ENCODE measurements around the gene ICA1L. TPM values are rescaled to one million over a fixed set of nuclear protein-coding genes. Genes with fewer than 3 reads are reported as not detected.

ICA1L gene
- total and polyA plus RNA-seq, 12 donors = 7.2 to 17.5 (median 8.4) TPM

DNA sequence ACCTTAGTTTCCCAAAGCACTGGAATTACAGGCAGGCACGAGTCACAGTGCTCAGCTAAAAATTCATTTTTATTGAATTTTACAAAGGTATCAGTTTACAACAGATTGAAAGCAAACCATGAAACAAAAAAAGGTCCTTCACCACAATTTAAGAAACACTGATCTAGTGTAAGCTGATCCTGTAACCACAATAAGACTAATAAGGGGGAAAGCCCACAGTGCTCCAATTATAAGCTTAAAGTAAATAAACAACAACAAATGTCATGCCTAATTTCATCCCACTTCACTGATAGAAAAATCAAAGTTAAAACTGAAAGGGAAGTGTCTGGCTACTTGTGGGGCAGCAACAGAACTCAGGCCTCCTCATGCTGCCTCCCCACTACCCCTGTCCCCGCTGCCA is 49.2 kb downstream of the ICA1L start:
- Histone ChIP-seq H3K9me3 (replicated peaks in 1 of 3) (no peaks in the 10 kb centered on the region), H3K27ac (no peak overlapping the region), H3K4me1 (replicated peaks in 1 of 2) (peaks cover 0 to 9% of the 10 kb centered on the region in 2 donors), H3K4me3 (no peak overlapping the region), H3K27me3 (no peaks in the 10 kb centered on the region), H3K36me3 (replicated peaks in 1 of 2) (no peaks in the 10 kb centered on the region)
- DNase-seq = no peak
- TF ChIP-seq, protein P1, sequence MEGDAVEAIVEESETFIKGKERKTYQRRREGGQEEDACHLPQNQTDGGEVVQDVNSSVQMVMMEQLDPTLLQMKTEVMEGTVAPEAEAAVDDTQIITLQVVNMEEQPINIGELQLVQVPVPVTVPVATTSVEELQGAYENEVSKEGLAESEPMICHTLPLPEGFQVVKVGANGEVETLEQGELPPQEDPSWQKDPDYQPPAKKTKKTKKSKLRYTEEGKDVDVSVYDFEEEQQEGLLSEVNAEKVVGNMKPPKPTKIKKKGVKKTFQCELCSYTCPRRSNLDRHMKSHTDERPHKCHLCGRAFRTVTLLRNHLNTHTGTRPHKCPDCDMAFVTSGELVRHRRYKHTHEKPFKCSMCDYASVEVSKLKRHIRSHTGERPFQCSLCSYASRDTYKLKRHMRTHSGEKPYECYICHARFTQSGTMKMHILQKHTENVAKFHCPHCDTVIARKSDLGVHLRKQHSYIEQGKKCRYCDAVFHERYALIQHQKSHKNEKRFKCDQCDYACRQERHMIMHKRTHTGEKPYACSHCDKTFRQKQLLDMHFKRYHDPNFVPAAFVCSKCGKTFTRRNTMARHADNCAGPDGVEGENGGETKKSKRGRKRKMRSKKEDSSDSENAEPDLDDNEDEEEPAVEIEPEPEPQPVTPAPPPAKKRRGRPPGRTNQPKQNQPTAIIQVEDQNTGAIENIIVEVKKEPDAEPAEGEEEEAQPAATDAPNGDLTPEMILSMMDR (IDR thresholded peaks at IDR 0.05) = no peak
- 95 to 100% (median 97%) methylated on average over 2 of the region's 2 CpGs for WGBS, 4 donors
- intact Hi-C loops (cut with DNase I) = no loop called here

DNA sequence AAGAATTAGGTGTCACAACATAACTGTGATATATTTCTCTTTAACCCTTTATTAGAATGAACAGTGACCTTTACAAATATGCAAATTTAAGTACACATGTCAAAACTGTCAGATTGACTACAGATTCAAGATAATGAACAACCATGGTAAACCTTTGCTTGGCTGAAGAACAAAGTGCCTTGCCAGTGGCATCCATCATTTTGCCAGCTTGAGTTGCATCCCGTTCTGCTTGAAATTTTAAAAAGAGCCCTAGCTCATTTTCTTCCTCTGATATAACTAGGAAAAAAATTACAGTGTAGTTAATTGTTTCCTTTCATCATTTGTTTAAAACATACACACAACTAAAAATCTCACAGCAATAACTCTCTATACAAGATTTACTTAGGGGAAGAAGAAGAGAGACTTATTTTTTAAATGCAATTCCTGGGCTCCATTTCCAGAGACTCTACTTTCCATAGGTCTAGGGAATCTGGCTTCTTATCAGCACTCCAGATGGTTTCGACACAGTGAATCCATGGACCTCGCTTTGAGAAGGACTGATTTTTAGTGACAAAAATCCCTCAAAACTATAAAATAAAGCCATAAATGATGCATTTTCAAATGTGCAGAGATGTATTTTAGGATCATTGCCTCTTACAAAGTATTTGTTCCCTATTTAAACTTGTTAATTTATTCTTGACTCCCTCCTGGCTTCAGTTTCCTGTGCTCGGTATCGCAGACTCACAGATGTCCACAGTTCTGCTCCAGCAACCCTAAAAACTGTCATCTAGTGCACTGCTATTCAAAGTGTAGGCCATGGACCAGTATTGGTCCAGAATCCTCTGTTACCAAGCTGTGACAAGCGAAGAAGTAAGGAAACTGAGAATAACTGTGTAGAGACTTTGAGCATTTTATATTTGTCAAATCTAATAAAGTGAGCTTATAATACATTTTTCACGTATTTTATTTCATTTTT is 50.1 kb downstream of the ICA1L start:
- H3K27me3 ChIP-seq = no peaks in the 10 kb centered on the region
- no peak overlapping the region for H3K4me3 ChIP-seq
- no peak for DNase-seq
- H3K4me1 ChIP-seq (replicated peaks in 1 of 2) = peaks cover 0 to 13% of the 10 kb centered on the region in 2 donors
- no peaks in the 10 kb centered on the region for H3K9me3 ChIP-seq (replicated peaks in 1 of 3)
- 77 to 84% (median 81%) methylated on average over 7 of the region's 7 CpGs for WGBS, 4 donors
- no peak for TF ChIP-seq POLR2A (IDR thresholded peaks at IDR 0.05)
- TF ChIP-seq, protein P1 (IDR thresholded peaks at IDR 0.05) = no peak
- intact Hi-C loops (cut with DNase I) = no loop called here
- H3K27ac ChIP-seq = no peak overlapping the region
- no peaks in the 10 kb centered on the region for H3K36me3 ChIP-seq (replicated peaks in 1 of 2)

DNA sequence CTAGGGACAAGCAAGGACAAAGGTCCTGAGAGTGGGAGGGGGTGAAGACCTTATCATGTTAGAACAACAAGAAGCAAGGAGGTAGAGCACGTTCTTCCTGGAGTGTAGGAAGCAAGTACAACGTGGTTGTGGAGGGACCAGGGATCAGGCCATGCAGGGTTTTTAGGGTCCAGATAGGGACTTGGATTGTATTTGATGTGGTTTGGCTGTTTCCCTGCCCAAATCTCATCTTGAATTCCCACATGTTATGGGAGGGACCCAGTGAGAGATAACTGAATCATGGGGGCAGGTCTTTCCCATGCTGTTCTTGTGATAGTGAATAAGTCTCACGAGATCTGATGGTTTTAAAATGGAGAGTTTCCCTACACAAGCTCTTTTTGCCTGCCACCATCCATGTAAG is 53.2 kb downstream of the ICA1L start:
- Histone ChIP-seq H3K27me3 (no peaks in the 10 kb centered on the region), H3K27ac (no peak overlapping the region), H3K4me3 (no peak overlapping the region), H3K36me3 (replicated peaks in 1 of 2) (no peaks in the 10 kb centered on the region), H3K9me3 (replicated peaks in 1 of 3) (no peaks in the 10 kb centered on the region), H3K4me1 (replicated peaks in 1 of 2) (peaks cover 5 to 27% of the 10 kb centered on the region in 2 donors)
- WGBS, 4 donors = 74 to 85% (median 83%) methylated on average over 3 of the region's 3 CpGs
- no peak for TF ChIP-seq POLR2A (IDR thresholded peaks at IDR 0.05)
- TF ChIP-seq, protein P1 (IDR thresholded peaks at IDR 0.05) = no peak
- intact Hi-C loops (cut with DNase I) = no loop called here
- DNase-seq = no peak

DNA sequence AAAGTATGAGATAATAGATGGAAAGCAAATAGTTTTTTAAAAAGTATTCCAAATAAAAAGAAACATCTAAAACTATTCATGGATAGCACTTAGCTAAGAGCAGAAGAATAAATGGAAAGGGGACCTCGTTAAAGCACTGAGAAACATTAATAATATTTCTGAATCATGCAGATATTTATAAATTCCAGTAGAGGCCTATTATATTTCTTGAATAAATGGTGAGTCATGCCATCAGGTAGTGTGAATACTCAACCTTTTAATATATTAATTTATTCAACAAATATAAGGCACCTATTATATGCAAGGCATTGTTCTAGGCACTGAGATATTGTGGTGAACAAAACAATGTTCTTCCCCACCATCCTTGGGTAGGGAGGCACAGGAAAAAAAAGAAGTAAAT is 53.8 kb downstream of the ICA1L start:
- no peaks in the 10 kb centered on the region for H3K36me3 ChIP-seq (replicated peaks in 1 of 2)
- intact Hi-C loops (cut with DNase I) = no loop called here
- peaks cover 5 to 27% of the 10 kb centered on the region in 2 donors for H3K4me1 ChIP-seq (replicated peaks in 1 of 2)
- no peaks in the 10 kb centered on the region for H3K9me3 ChIP-seq (replicated peaks in 1 of 3)
- DNase-seq = no peak
- TF ChIP-seq, protein P1 (IDR thresholded peaks at IDR 0.05) = no peak
- no peak for TF ChIP-seq POLR2A (IDR thresholded peaks at IDR 0.05)
- H3K27ac ChIP-seq = no peak overlapping the region
- 49 to 93% (median 57%) methylated on average over 1 of the region's 1 CpG for WGBS, 4 donors
- H3K4me3 ChIP-seq = no peak overlapping the region
- H3K27me3 ChIP-seq = no peaks in the 10 kb centered on the region

Measured in adrenal gland (tissue), 12 donors.